HCEC 1CT (cell line): ENCODE measurements around the gene EID2.

ENCODE experiments used
- DNase-seq: peaks from one replicate; pipeline ENCODE4 v3.0.0-alpha.2; 2017

The EID2 gene, protein sequence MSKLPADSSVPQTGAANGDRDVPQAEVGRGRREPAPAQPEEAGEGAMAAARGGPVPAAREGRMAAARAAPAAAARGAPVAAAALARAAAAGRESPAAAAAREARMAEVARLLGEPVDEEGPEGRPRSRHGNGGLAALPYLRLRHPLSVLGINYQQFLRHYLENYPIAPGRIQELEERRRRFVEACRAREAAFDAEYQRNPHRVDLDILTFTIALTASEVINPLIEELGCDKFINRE

DNA sequence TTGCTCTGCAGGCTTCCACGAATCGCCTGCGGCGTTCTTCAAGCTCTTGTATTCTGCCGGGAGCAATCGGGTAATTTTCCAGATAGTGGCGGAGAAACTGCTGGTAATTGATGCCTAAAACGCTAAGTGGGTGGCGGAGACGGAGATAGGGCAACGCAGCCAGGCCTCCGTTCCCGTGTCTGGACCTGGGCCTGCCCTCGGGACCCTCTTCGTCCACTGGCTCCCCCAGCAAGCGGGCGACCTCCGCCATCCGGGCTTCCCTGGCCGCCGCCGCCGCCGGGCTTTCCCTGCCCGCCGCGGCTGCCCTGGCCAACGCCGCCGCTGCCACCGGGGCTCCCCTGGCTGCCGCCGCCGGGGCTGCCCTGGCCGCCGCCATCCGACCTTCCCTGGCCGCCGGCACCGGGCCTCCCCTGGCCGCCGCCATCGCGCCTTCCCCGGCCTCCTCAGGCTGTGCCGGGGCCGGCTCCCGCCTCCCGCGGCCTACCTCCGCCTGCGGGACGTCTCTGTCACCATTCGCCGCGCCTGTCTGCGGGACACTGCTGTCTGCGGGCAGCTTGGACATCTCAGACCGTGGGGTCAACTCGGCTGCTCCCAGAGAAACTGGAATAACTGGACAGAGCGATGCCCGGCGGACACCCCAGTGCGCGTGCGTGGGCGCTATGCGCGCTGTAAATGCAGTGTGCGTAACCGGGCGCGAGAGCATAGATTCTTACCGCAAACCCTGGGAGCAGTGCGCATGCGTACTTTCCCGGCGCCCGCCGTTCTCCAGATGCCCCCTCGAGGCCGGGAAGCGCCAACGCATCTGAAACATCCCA is at the start of gene EID2:
Gene EID2 (minus strand): TSS at position 644 of the 815 bp plus-strand sequence. CDS start 82 bp downstream, at position 562.
- peak; percentile 94 for DNase-seq

DNA sequence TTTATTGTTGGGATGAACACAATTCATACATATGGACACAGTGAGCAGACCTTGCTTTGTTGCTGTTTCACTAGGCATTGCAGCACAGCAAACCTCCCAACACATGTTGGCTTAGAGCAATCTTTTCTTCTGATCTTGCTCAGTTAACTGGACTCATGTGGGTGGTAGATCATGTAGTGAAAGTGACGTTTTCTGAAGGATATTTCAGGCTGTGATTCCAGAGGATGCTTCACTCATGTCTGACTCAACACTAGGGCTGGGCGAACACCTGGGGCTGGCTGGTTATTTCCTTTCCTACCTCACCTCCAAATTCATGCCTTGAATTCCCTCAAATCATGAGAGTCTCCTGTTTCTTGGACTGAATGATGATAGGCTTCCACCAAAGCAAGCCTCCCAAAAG is 48.1 kb upstream of the EID2 start:
- no peak for DNase-seq

- no peak for DNase-seq
These were observed 47.5 kb upstream of the EID2 start for GRCh38 chr19:39587496-39587895.

DNA sequence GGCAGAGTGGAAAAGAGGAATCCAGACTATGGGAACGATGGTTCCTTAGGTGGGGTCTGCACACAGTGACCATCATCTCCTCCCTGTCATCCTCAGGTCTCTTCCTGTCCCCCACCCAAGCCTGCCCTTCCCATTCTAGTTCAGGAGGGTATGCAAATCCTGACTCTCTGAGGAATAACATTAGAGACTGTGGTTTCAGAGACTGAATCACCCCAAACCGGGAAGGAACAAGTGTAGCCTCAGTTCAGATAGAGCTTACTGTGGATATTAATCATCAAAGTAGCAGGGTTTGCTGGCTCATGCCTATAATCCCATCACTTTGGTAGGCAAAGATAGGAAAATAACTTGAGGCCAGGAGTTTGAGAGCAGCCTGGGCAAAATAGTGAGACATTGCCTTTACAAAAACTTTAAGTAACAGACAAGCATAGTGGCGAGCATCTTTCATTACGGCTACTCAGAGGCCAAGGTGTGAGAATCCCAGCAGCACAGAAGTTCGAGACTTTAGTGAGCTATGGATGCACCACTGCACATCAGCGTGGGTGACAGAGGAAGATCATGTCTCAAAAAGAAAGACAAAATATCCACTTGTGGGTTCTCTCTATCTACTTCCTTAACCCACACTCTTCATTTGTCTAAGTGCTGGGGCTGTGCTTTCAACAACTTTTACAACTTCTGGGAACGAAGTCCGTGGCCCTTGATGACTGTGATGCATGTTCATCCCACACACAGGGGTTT is 43.1 kb upstream of the EID2 start:
- DNase-seq = no peak

GRCh38 chr19:39582442-39582841 is 42.5 kb upstream of the EID2 start:
- no peak for DNase-seq

DNA sequence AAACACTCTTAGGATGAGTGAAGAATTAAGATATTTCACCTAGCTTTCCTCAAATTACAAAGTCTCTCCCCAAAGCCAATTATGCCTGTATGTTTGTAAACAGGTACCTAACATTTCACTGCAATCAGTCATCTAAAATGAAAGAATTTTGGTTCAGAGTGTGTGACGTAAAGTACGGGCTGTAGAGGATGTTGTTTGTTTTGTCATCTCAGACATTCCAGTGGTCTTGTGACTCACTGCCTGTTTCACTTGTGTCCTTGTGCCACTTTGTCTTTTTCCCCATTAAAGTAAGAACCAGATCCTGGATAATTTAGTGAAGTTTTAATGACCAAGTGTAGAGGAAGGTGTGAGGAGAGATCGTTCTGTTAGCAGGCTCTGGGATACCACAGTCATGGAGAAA is 28.6 kb upstream of the EID2 start:
- DNase-seq = peak; percentile 18

- no peak for DNase-seq
These were observed 26.1 kb upstream of the EID2 start for GRCh38 chr19:39566064-39566463.

DNA sequence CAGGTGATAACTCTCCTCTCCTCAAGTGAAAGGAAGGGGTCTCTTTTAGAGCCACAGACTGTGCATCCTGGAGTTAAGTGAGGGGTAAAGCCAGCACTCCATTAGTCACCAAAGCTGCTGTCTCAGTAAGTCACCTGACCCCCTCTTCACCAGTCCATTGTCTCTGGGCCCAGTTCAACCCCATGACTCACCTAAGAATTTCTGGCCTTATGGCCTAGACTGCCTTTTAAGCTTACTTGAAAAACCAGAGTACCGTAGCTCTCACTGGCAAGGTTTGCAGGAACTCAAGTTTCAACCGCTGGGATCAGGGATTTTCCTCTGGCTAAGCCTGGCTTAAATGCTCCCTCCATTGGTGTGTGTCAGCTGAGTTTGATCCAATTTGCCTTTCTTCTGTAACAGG is 23.4 kb upstream of the EID2 start:
- peak; percentile 42 for DNase-seq

DNA sequence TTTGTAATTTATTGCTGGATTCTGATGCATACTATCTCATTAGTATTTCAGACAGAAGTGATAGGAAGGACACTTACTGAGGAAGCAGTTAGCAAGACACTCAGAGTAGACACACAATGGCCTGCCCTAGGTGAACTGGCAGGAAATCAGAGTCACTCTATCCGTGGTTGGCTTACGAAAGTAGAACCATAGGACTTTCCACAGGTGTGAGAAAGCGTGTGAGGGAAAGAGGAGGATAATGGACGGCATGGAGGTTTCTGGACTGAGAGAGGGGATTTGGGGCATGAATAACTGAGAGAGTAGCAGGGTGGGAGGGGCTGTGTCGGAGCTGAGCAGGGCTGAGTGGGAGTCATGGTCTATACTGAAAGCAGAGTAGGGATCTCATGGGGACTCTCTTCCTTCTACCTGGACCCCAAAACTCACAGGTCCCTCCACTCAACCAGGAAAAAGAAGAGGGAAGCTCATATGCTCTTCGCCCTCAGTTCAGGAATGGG is 18.7 kb upstream of the EID2 start:
- DNase-seq = no peak

DNA sequence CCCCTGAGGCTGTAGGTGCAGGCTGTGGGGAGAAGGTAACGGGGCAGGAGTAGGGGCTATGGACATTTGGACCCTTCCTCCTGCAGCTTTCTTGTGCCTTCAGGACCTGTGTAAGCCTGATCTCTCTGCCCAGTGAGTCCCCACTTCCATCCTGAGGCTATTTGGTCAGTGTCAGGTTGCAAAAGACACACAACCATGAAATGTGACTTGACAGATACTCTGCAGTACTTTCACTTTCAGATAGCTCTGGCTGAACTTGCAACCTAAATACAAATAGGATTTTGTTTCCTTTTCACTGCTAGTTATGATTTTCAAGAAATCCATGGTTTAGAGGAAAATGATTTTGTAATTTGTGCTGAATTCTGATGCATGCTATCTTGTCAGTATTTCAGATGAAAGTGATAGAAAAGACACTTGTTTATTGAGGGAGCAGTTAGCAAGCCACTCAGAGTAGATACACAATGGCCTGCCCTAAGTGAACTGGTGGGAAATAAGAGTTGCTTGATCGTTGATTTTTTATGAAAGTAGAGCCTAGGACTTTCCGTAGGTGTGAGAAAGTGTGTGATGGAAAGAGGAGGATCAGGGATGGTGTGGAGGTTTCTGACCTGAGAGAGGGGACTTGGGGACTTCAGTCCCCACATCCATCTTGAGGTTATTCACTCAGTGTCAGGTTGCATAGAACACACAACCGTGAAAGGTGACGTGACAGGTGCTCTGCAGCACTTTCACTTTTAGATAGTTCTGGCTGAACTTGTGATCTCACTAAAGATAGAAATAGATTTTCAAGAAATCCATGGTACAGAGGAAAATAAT is 18.1 kb upstream of the EID2 start:
- DNase-seq = no peak

DNA sequence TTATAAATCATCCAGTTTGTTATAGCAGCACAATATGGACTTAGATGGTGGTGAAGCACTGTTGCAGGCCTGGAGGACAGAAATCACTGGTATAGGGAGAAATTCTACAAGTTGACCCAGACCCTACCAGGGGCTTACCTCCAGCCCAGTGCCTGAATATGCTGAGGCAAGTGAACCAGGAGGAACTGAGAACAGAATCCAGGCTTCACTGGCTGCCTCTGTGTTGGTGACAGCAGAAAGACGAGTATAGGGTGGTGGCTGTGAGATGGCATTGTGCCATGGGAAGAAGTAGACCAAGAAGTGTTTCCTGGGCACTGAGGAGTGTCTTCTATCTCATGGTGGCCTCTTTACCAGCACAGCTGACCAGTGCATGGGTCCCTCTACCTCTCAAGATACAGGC is 15.9 kb upstream of the EID2 start:
- DNase-seq = no peak

DNA sequence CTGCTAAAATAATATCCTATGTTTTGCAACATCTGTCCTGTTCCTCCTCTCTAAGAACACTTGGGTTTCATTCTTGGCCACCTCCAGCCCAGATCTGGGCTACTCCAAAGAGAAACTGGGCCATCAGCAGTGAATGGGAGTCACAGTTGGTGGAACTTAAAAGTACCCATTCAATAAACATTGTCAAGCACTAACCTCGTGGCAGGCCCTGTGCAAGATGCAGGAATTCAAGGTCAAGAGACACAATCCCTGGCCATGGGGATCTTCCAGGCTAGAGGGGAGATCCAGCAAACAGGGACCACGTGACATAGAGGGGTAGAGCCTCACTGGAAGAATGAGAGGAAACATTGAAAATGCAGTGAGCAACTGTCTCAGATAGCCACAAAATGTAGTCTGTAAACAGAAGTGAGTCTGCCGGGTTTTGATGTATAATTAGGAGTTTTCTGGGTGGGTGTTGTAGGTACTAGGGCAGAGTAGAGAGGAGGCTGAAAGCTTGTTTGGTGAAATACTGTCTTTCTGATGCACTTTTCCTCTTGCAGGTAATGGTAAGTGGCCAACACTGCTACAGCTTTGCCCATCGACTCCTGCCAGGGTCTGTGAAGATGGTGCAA is 14.8 kb upstream of the EID2 start:
- no peak for DNase-seq

GRCh38 chr19:39553082-39553652 is 13.2 kb upstream of the EID2 start:
- DNase-seq = no peak

- DNase-seq = no peak
These were observed 10.2 kb upstream of the EID2 start for GRCh38 chr19:39550197-39550596.

DNA sequence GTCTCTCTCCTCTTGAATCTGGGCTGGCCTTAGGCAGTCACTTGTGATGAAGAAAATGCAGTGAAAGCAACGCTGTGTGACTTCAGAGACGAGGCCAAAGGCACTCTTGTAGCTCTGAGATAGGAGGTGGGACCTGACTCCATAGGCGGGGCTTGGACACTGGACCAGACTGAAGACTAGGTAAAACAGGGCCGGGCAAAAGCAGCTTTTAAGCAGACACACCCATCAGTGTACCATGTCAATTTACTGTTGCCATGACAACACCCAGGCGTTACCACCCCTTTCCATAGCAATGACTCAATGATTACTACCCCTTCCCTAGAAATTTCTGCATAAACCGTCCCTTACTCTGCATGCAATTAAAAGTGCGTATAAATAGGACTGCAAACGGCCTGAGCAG is 6.6 kb upstream of the EID2 start:
- DNase-seq = no peak

- DNase-seq = no peak
These were observed 5.0 kb upstream of the EID2 start for GRCh38 chr19:39544911-39545310.

- DNase-seq = no peak
These were observed 4.4 kb upstream of the EID2 start for GRCh38 chr19:39544226-39544903.

- DNase-seq = no peak
These were observed 3.5 kb upstream of the EID2 start for GRCh38 chr19:39543477-39543857.

DNA sequence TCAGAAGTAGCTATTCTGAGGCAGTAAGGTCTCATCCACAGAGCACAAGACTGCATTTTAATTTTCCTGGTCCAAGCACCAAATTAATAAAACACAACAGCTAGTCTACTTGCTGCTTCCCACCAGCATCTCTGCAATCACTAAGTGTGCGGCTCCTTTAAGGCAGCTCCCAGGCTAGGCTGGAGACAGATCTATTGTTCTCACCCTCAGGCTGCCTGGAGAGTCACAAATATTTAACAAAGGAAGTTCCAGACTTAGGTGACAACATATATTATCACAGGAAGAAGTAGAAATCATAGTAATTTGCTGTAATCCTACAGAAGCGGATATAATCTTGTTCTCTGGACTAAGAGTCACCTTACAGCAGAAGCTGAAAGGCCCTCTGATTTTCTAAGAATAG is 2.2 kb upstream of the EID2 start:
- DNase-seq = no peak

DNA sequence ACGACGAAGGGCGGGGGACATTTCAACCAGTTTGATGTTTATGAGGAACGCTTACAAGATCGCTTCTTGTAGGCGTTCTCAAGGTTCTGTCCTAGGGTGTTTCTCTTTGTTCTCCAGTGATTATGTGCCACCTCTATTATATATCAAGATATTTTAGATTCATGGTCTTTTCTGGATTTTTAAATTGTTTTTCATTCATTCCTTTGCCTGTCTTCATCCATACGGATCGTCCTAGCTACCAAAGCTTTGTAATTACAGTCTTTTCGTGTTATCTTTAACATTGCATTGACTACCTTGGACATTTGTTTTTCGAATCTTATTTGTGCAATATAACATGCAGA is 342 bp upstream of the EID2 start:
- DNase-seq = no peak

DNA sequence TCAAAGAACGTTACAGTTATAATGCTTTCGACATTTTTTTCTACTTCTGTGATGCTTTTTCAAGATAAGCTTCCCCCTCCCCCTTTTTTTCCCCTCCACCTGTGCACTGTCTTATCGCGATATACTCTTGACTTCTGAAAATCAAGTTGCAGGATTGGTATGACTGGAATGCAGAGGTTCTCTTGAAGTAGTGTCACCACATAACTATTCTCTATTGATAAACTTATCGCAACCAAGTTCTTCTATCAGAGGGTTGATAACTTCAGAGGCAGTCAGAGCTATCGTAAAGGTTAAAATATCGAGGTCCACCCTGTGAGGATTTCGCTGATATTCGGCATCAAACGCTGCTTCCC is 820 bp downstream of the EID2 start:
- DNase-seq = peak; percentile 44

DNA sequence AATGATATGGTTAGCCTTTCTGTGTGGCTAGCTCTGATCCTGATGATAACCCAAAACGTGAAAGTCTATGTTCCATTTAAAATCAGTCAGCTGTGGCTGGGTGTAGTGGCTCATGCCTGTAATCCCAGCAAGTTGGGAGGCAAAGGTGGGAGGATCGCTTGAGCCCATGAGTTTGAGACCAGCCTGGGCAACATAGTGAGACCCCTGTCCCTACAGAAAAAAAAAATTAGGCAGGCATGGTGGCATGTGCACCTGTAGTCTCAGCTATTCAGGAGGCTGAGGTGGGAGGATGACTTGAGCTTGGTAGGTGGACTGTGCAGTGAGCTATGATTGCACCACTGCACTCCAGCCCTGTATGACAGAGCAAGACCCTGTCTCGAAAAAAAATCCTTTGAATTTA is 6.2 kb downstream of the EID2 start:
- no peak for DNase-seq
